HG03432 (cell line): Measurements from ENCODE around the gene RP2.

ENCODE experiments used
- ATAC-seq: cut with Tn5 transposase; IDR thresholded peaks from one replicate; pipeline ENCODE4 v1.9.1; 2021; ENCODE audit warnings: mild to moderate bottlenecking, moderate library complexity; ENCODE audit not compliant: unreplicated experiment

Gene RP2

DNA sequence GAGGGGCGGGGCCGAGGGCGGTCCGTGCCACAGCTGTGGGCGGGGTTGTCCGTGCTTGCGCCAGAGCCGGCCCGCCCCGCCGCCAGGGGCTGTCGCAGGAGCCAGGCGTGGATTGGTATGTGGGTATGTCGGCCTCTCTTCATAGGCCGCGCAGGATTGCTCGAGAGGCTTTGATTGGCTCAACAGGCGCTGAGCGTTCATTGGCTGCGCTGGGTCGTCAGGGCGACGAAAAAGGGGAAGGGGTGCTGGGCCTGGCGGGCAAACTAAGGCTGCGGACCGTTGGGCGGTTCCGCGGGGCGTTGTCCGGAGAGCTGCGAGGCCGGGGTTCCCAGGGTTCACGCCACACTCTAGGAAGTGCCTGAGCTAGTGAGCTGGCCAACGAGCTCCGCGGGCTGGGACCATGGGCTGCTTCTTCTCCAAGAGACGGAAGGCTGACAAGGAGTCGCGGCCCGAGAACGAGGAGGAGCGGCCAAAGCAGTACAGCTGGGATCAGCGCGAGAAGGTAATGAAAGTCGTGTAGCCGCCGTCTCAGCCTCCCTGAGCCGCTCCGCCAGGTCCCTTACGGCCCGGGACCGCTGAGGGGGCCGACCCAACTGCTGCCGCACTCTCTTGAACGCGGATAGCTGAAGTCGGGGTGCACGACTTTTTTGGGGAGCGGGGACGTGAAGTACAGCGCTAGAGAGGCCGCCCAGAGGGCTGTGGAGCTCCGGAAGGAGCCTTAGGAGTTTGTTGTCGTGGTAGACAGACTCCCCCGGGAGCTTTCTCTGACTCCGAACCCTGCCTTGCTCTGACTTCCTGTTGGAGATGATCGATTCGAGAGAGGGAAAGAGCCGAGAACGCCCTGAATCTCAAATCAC, at the start of gene RP2:
Gene RP2 (plus strand): TSS at position 343 of the 857 bp plus-strand sequence. CDS start 58 bp downstream, at position 401.
- peak; percentile 96 for ATAC-seq

GRCh38 chrX:46788902-46789301, 47.9 kb upstream of the RP2 start:
- ATAC-seq: no peak

DNA sequence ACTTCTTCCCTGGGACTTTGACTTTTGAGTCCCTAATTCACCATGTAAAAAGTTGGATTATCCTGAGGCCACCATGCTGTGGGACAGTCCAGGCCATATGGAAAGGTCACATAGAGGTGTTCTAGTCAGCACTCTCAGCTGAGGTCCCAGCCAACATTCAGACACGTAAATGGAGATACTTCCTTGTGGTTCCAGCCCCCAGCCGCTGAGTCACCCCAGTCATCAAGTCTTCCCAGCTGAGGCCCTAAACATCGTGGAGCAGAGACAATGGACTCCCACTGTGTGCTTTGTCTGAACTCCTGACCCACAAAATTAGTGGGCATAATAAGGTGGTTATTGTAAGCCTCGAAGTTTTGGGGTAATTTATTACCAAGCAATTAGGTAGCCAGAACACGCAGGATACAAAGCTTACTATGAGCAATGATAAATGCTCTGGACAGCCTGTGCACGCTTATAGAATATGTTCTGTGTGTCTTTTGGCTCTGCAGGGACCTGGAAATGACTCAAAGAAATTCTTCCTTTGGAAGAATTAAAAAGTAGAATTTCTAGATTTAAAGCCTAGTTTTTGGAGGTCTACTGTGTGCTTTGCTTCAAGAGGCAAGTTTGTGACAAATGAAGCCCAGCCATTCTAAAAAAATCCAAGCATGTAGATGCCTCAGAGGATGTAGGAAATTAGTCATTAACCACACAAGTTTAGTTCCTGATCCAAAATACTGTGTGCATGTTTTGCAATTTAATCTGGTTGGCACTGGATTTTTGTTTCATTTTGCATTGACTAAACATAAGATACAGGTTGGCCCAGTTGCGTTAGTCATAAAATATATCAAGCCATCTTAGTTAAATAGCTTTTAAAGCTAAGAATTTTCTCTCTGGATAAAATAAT, 44.7 kb upstream of the RP2 start:
- ATAC-seq: no peak

DNA sequence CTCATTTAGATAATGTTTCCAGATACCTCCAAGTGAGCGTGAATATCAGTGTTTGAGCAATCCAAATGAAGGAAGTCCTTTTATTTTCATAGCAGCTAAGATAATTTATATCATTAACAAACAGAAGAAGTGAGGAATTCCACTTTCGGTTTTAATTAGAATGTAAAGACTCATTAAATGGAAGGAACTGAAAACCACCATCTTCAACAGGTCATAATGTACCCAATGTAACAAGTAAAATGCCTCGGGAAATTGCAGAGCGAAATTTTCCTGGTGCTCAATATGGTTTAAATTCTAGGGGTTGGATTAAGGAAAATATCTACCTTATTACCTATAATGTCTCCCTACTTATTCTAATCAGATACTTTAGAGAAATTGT, 44.0 kb upstream of the RP2 start:
- ATAC-seq: no peak

GRCh38 chrX:46793386-46794143, 43.3 kb upstream of the RP2 start:
- ATAC-seq: no peak

DNA sequence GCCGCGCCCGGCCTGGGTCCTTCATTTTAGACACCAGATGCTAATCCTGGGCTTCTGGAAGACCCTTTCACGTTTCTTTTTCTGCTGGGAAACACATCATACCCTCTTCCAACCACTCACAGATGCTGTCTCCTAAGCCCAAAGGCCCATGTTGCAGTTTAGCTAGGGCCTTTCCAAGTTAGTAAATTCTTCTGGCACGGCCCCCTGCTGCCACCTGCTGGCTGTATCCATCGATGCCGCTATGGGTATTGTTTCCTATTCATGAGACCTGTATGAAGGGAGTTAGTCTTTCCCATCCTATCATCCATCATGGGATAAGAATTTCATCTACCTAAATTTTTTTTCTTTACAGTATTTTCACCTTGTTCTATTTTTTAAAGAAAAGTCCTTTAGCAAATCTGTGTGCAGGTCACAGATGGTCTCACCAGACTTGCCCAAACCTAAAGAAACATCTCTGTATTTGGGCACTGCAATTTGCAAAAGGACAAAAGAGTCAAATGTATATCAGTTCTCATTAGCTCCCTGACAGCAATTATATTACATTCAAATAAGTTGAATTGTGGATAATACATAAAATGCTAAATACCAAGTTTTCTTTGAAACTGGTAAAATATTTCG, 40.2 kb upstream of the RP2 start:
- no peak for ATAC-seq

DNA sequence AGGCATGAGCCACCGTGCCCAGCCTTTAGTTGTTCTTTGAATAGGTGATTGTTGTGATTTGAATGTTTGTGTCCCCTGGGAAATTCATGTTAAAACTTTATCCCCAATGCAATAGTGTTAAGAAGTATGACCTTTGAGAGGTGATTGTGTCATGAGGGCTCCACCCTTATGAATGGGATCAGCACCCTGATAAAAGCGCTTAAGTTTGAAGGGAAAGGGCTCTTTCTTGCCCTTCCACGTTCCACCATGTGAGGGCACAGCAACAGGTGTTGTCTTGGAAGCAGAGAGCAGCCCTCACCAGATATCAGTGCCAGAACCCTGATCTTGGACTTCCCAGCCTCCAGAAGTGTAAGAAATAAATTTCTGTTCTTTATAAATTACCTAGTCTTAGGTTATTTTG, 33.7 kb upstream of the RP2 start:
- no peak for ATAC-seq

GRCh38 chrX:46805270-46805669, 31.6 kb upstream of the RP2 start:
- no peak for ATAC-seq

DNA sequence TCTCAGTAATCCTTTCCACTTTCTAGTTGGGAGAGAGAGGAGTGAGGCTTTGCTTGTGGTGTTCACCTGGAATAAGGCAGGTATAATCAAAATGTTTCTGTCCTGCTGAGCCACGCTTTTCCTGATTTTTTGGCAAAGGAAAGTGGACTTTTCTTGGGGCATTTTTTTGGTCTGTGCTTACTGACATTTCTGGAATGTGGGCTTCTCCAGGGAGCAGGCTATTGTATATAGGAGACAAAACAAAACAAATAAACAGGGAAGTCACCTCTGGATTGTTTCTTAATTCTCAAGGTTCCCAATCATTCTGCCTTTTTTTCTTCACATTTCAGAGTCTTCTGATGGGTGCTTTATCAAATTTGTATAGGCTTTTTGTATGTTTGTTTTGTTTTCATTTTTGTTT, 25.7 kb upstream of the RP2 start:
- ATAC-seq: no peak

- ATAC-seq: no peak
These were observed 24.4 kb upstream of the RP2 start for GRCh38 chrX:46812445-46812844.

GRCh38 chrX:46814966-46815365, 21.9 kb upstream of the RP2 start:
- ATAC-seq: no peak

DNA sequence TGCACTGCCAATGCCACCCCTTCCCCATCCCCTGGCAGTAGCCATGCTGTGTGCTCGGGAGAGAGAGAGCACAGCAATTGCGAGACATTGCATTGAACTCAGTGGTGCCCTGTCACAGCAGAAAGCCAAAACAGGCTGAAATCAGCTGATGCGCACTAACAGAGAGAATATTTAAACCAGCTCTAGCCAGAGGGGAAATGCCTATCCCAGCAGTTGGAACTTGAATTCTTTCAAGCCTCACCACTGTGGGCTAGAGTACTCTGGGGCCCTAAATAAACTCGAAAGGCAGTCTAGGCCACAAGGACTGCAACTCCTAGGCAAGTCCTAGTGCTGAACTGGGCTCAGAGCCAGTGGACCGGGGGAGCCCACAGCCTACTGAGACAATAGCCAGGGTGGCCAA, 17.7 kb upstream of the RP2 start:
- no peak for ATAC-seq

DNA sequence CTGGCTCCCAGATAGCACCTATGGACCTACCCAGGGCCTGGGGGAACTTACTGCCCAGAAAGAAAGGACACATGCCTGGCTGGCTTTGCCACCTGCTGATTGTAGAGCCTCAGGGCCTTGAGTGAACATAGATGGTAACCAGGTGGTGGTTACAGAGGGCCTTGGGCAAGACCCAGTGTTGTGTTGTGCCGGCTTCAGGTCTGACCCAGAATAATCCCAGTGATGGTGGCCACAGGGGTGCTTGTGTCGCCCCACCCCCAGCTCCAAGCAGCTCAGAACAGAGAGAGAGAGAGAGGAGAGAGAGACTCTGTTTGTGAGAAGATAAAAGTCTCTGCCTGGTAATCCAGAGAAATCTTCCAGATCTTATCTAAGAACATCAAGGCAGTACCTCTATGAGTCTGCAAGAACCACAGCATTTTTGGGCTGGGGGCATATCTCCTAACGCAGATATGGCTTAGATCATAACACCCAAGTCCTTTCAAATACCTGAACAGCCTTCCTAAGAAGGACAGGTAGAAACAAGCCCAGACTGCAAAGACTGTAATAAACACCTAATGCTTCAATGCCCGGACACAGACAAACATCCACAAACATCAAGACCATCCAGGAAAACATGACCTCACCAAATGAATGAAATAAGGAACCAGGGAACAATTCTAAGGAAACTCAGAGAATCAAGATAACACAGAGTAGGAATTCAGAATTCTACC, 16.3 kb upstream of the RP2 start:
- no peak for ATAC-seq

DNA sequence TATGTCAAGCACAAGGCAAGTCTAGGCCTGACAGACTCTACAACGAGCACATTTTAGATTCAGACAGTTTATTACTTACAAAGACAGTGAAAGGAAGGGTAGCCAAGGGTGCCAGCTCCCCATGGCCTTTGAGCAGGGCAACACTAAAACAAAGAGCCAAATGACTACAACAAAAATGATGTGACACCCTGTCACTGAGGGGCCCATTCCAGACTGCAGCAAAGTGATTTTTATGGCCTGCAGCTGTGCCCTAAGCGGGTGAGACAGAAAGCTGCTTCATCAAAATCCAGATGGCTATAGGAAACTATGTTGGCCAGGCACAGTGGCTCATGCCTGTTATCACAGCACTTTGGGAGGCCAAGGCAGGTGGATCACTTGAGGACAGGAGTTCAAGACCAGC, 13.4 kb upstream of the RP2 start:
- no peak for ATAC-seq

DNA sequence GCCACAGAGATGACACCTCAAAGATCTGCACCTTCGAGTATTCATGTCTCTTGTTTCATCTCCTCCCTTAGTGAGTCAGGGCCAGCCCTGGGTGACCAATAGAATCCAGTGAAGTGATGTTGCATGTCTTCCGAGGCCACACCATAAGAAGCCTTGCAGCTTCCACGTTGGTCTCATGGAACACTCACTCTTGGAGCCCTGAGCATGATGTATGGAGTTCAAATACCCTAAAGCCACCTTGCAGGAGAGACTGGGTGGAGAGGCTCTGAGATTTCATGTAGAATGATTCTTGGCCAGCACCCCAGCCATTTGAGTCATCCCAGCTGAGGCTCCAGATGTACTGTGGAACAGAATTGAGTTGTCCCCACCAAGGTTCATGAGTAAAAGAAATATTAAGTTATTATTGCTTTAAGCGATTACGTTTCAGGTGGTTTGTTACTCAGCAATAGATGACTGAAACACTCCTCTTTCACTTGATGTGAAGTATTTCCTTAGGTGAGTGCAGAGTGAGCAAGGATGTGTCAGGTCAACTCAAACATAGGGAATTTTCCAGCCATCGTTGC, 5.0 kb upstream of the RP2 start:
- ATAC-seq: no peak

GRCh38 chrX:46837558-46838485, 979 bp downstream of the RP2 start:
- ATAC-seq: no peak

- ATAC-seq: no peak
These were observed 1.6 kb downstream of the RP2 start for GRCh38 chrX:46838486-46838870.

DNA sequence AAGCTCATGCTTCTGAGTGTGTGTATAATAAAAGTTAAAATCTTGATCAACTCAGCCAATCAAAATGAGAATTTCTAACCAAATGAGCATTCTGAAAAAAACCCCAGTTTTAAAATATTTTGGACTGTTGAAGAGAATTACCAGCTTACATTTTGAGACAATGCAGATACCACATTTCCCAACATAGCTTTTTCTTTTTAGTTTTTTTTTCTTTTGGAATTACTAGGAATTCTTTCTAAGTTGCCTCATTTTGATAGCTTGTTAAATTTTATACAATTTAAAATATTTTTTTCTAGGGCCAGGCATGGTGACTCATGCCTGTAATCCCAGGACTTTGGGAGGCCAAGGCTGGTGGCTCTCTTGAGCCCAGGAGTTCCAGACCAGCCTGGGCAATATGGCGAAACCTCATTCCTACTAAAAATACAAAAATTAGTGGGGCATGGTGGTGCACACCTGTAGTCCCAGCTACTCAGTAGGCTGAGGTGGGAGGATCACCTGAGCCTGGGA, 2.2 kb downstream of the RP2 start:
- ATAC-seq: no peak

DNA sequence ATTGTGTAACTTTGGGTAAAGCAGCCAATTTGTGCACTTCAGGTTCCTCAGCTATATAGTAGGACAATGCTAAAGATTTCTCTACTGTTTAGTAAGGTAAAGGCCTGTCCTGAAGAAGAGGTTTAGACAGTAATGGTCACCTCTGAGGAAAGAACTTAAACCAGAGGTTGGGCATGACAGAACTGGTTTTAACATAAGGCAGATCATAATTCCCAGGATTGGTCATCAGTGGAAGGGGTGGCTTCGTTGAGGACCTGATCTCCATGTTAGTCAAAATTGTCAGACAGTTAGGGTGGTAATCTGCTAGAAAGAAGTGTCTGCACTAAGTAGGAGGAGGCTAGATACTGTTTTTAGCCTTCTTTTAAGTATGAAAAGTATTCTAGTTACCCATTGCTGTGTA, 4.1 kb downstream of the RP2 start:
- no peak for ATAC-seq
